IMR-90 (cell line): ENCODE measurements around the gene MTMR3. TPM values are rescaled to one million over a fixed set of nuclear protein-coding genes. Genes with fewer than 3 reads are reported as not detected.

Source experiments
- ATAC-seq: fragments of 200-7000 bp; cut with Tn5 transposase; 2 replicates; pipeline ENCODE4 v1.9.1; 2020; ENCODE audit warnings: low read depth, mild to moderate bottlenecking, moderate library complexity
- BruUV-seq: library from RNA; stranded (reverse); fragments of 400-500 nt; replicated peaks from 2 replicates; lab custom pipeline; 2021; lab: Mats Ljungman, UMichigan
- CTCF ChIA-PET: fragments of 300-600 bp; formaldehyde crosslinking; extraction: SDS; loops from one replicate; lab custom pipeline; 2021; ENCODE audit warnings: antibody characterized with exemption; lab: Yijun Ruan, JAX
- POLR2A ChIA-PET: fragments of 300-600 bp; sonication (Branson Sonifier 250); formaldehyde crosslinking; loops from one replicate; lab custom pipeline; 2022; ENCODE audit warnings: antibody characterized with exemption; ENCODE audit not compliant: unreplicated experiment; lab: Charles Lee
- DNase-seq: peaks from one replicate; pipeline ENCODE4 v3.0.0; 2013
- H2AFZ ChIP-seq: replicated peaks from 2 replicates; pipeline ENCODE3; 2013; ENCODE audit warnings: low read length, mild to moderate bottlenecking; ENCODE audit not compliant: poor library complexity
- H2AK5ac ChIP-seq: 2 replicates; pipeline ENCODE4 v1.6.1; 2013; ENCODE audit warnings: low read depth, low read length, inconsistent platforms
- H2AK9ac ChIP-seq: replicated peaks from 2 replicates; pipeline ENCODE3; 2013; ENCODE audit warnings: mild to moderate bottlenecking, low read depth, low read length, moderate library complexity; ENCODE audit not compliant: poor library complexity
- H2BK120ac ChIP-seq: 2 replicates; pipeline ENCODE4 v1.6.1; 2013; ENCODE audit warnings: low read depth, low read length, inconsistent platforms
- H2BK15ac ChIP-seq: 3 replicates; pipeline ENCODE4 v1.6.1; 2013; ENCODE audit warnings: low read depth, low read length, inconsistent platforms
- H2BK20ac ChIP-seq: 2 replicates; pipeline ENCODE4 v1.6.1; 2013; ENCODE audit warnings: low read depth, mild to moderate bottlenecking, inconsistent platforms, low read length, moderate library complexity
- H2BK5ac ChIP-seq: 2 replicates; pipeline ENCODE4 v1.6.1; 2013; ENCODE audit warnings: mild to moderate bottlenecking, low read depth, low read length, inconsistent platforms; ENCODE audit not compliant: poor library complexity, severe bottlenecking
- H3K14ac ChIP-seq: replicated peaks from 2 replicates; pipeline ENCODE4 v1.6.1; 2013; ENCODE audit warnings: low read depth, low read length, inconsistent platforms
- H3K18ac ChIP-seq: 2 replicates; pipeline ENCODE4 v1.6.1; 2013; ENCODE audit warnings: low read depth, low read length, control low read depth
- H3K23ac ChIP-seq: 2 replicates; pipeline ENCODE4 v1.6.1; 2013; ENCODE audit warnings: low read depth, low read length, inconsistent platforms
- H3K27ac ChIP-seq: 2 replicates; pipeline ENCODE4 v1.5.1; 2013; ENCODE audit warnings: mild to moderate bottlenecking, control low read depth, low read length; ENCODE audit not compliant: insufficient read depth
- H3K27me3 ChIP-seq: 2 replicates; pipeline ENCODE4 v1.6.1; 2013; ENCODE audit warnings: low read length; ENCODE audit not compliant: control insufficient read depth, insufficient read depth
- H3K36me3 ChIP-seq: 2 replicates; pipeline ENCODE4 v1.6.1; 2013; ENCODE audit warnings: low read length, mixed read lengths; ENCODE audit not compliant: control insufficient read depth, insufficient read depth
- H3K4ac ChIP-seq: 2 replicates; pipeline ENCODE4 v1.6.1; 2013; ENCODE audit warnings: low read depth, low read length, inconsistent platforms
- H3K4me1 ChIP-seq: 2 replicates; pipeline ENCODE4 v1.6.1; 2013; ENCODE audit warnings: low read length, mixed read lengths; ENCODE audit not compliant: control insufficient read depth, insufficient read depth
- H3K4me2 ChIP-seq: 2 replicates; pipeline ENCODE4 v1.6.1; 2013; ENCODE audit warnings: low read depth, mild to moderate bottlenecking, control low read depth, low read length, moderate library complexity
- H3K4me3 ChIP-seq: 2 replicates; pipeline ENCODE4 v1.5.1; 2013; ENCODE audit warnings: low read depth, mild to moderate bottlenecking, control low read depth, low read length, moderate library complexity; ENCODE audit not compliant: insufficient read depth
- H3K56ac ChIP-seq: 2 replicates; pipeline ENCODE4 v1.6.1; 2013; ENCODE audit warnings: low read length, inconsistent platforms; ENCODE audit not compliant: insufficient read depth; ENCODE audit errors: extremely low read depth
- H3K79me1 ChIP-seq, 2 experiments: 2 replicates each; pipeline ENCODE4 v1.6.1; 2013; ENCODE audit warnings: low read length in 2 of 2, inconsistent platforms in 1 of 2, low read depth in 1 of 2
- H3K9ac ChIP-seq: 2 replicates; pipeline ENCODE4 v1.6.1; 2013; ENCODE audit warnings: low read depth, low read length, control low read depth
- H3K9me1 ChIP-seq: 2 replicates; pipeline ENCODE4 v1.6.1; 2013; ENCODE audit warnings: low read length, inconsistent platforms; ENCODE audit not compliant: insufficient read depth
- H3K9me3 ChIP-seq: 2 replicates; pipeline ENCODE4 v1.6.1; 2013; ENCODE audit warnings: low read length; ENCODE audit not compliant: control insufficient read depth, insufficient read depth
- H4K20me1 ChIP-seq: 2 replicates; pipeline ENCODE4 v1.6.1; 2013; ENCODE audit warnings: low read length, inconsistent platforms; ENCODE audit not compliant: insufficient read depth
- H4K5ac ChIP-seq: 2 replicates; pipeline ENCODE4 v1.6.1; 2013; ENCODE audit warnings: mild to moderate bottlenecking, low read depth, low read length, control low read depth
- H4K8ac ChIP-seq, 2 experiments: 2 replicates each; pipeline ENCODE4 v1.6.1; 2013; ENCODE audit warnings: low read depth in 2 of 2, low read length in 2 of 2, control low read depth in 1 of 2, inconsistent platforms in 1 of 2
- H4K91ac ChIP-seq: 2 replicates; pipeline ENCODE4 v1.6.1; 2013; ENCODE audit warnings: low read depth, low read length, inconsistent platforms; ENCODE audit not compliant: insufficient read depth
- BHLHE40 ChIP-seq: fragments of 150-350 bp; IDR thresholded peaks from 2 replicates; pipeline ENCODE4 v1.6.1; 2016; ENCODE audit warnings: mild to moderate bottlenecking, low read depth, low read length
- CEBPB ChIP-seq: IDR thresholded peaks from 2 replicates; pipeline ENCODE4 v1.6.1; 2012; ENCODE audit warnings: low read depth, low read length, improper control_type of control experiment
- CHD1 ChIP-seq: IDR thresholded peaks from 2 replicates; pipeline ENCODE4 v1.6.1; 2012; ENCODE audit warnings: low read depth, low read length, improper control_type of control experiment
- ELK1 ChIP-seq: fragments of 150-350 bp; IDR thresholded peaks from 2 replicates; pipeline ENCODE4 v1.6.1; 2016; ENCODE audit warnings: low read depth, mild to moderate bottlenecking, low read length, moderate library complexity, borderline replicate concordance
- FOS ChIP-seq: fragments of 150-350 bp; IDR thresholded peaks from 2 replicates; pipeline ENCODE4 v1.6.1; 2016; ENCODE audit warnings: low read depth, low read length
- MAFK ChIP-seq: IDR thresholded peaks from 2 replicates; pipeline ENCODE4 v1.6.1; 2012; ENCODE audit warnings: low read depth, low read length, improper control_type of control experiment
- MAZ ChIP-seq: IDR thresholded peaks from 2 replicates; pipeline ENCODE4 v1.6.1; 2012; ENCODE audit warnings: low read depth, mild to moderate bottlenecking, low read length, improper control_type of control experiment, moderate library complexity, borderline replicate concordance
- MXI1 ChIP-seq: IDR thresholded peaks from 2 replicates; pipeline ENCODE4 v1.6.1; 2012; ENCODE audit warnings: low read depth, mild to moderate bottlenecking, low read length, moderate library complexity, borderline replicate concordance
- NFE2L2 ChIP-seq: fragments of 150-350 bp; IDR thresholded peaks from 2 replicates; pipeline ENCODE4 v1.6.1; 2016; ENCODE audit warnings: low read depth, mild to moderate bottlenecking, low read length
- POLR2A ChIP-seq: IDR thresholded peaks from 2 replicates; pipeline ENCODE4 v1.6.1; 2012; ENCODE audit warnings: mild to moderate bottlenecking, low read depth, low read length
- RAD21 ChIP-seq: IDR thresholded peaks from 2 replicates; pipeline ENCODE4 v1.6.1; 2012; ENCODE audit warnings: low read length, improper control_type of control experiment
- RCOR1 ChIP-seq: IDR thresholded peaks from 2 replicates; pipeline ENCODE4 v1.6.1; 2012; ENCODE audit warnings: mild to moderate bottlenecking, low read length, improper control_type of control experiment; ENCODE audit not compliant: insufficient replicate concordance
- RFX5 ChIP-seq: IDR thresholded peaks from 2 replicates; pipeline ENCODE4 v1.8.0; 2012; ENCODE audit warnings: low read depth, mild to moderate bottlenecking, low read length, moderate library complexity
- SMC3 ChIP-seq: fragments of 150-350 bp; IDR thresholded peaks from 2 replicates; pipeline ENCODE4 v1.6.1; 2016; ENCODE audit warnings: low read depth, mild to moderate bottlenecking, antibody characterized with exemption, low read length, moderate library complexity
- dilution Hi-C: fragments of 300-500 bp; cut with HindIII; formaldehyde crosslinking; loops from one replicate; pipeline ENCODE4 v1.14.3; 2018; ENCODE audit warnings: low sequenced_read_pairs; ENCODE audit not compliant: unreplicated experiment
- in situ Hi-C: fragments of 300-500 bp; cut with MboI; formaldehyde crosslinking; loops from 3 replicates; pipeline ENCODE4 v1.14.3; 2019; ENCODE audit warnings: low sequenced_read_pairs, inconsistent platforms, mixed read lengths
- intact Hi-C: fragments of 100-400 bp; cut with micrococcal nuclease; formaldehyde crosslinking; loops from 2 replicates; pipeline ENCODE4 v1.10.0; 2022
- polyA plus RNA-seq, 3 experiments: library from polyadenylated mRNA; depleted of rRNA; stranded (reverse); fragments of >200 nt; gene quantifications; 2 replicates each; pipeline ENCODE4 v1.2.3, GENCODE V29; 2012; ENCODE audit warnings: low replicate concordance in 1 of 3
- total RNA-seq: library from RNA; depleted of rRNA; stranded (reverse); fragments of >200 nt; gene quantifications from 2 replicates; pipeline ENCODE4 v1.2.3, GENCODE V29; 2012
- TF ChIP-seq, protein P1 (sequence below): fragments of 150-350 bp; IDR thresholded peaks from 2 replicates; pipeline ENCODE4 v1.6.1; 2017; ENCODE audit warnings: mild to moderate bottlenecking, antibody characterized with exemption, low read length, low read depth
- TF ChIP-seq, protein P2 (sequence below): conservative IDR thresholded peaks from 2 replicates; pipeline ENCODE4 v1.5.1; 2012; ENCODE audit warnings: mild to moderate bottlenecking, low read depth, low read length, improper control_type of control experiment

Gene MTMR3
- total and polyA plus RNA-seq, 2 of the 4 experiments (the other 2 are of a cell fraction), result 21.3 to 29.4 TPM

GRCh38 chr22:29867260-29867659 lies 15.7 kb upstream of the MTMR3 start:
- Histone ChIP-seq H3K4me2 (no peak overlapping the region), H2BK20ac (no peak overlapping the region), H4K8ac (no peak overlapping the region), H2AFZ (no peak overlapping the region), H3K36me3 (no peaks in the 10 kb centered on the region), H3K27me3 (no peaks in the 10 kb centered on the region; the same call in 1 of the 2 replicates), H4K91ac (no peak overlapping the region), H3K79me1 (no peaks in the 10 kb centered on the region), H3K23ac (no peak overlapping the region), H3K56ac (no peak overlapping the region), H3K4me3 (no peak overlapping the region), H3K4me1 (0 out of 2 replicates have a peak, but pooled peaks cover 2% of the 10 kb centered on the region), H3K14ac (no peak overlapping the region), H3K9ac (no peak overlapping the region), H3K27ac (no peak overlapping the region), H3K18ac (no peak overlapping the region), H2BK120ac (no peak overlapping the region), H3K4ac (no peak overlapping the region), H2AK9ac (no peak overlapping the region), H3K9me1 (no peaks in the 10 kb centered on the region), H3K9me3 (no peaks in the 10 kb centered on the region), H2AK5ac (no peak overlapping the region), H2BK15ac (no peak overlapping the region), H4K20me1 (no peaks in the 10 kb centered on the region), H2BK5ac (no peak overlapping the region), H4K5ac (no peak overlapping the region)
- ChIA-PET POLR2A (interaction anchor here (0.7 kb wide), 1 partner anchor 11 kb away, joined by 3 read pairs; no protein-coding TSS in a partner anchor), CTCF (no interaction called here)
- in situ Hi-C loops (no loop called here), intact Hi-C loops (no loop called here), dilution Hi-C loops (no loop called here)
- ATAC-seq, result no peak
- BruUV-seq, result no TSS peak
- TF ChIP-seq RAD21 (no peak), RCOR1 (no peak), FOS (no peak), BHLHE40 (no peak), MXI1 (no peak), RFX5 (no peak), POLR2A (no peak), MAZ (no peak), CEBPB (no peak), NFE2L2 (no peak), CHD1 (no peak), SMC3 (no peak), ELK1 (no peak), MAFK (no peak)
- TF ChIP-seq, protein P1, sequence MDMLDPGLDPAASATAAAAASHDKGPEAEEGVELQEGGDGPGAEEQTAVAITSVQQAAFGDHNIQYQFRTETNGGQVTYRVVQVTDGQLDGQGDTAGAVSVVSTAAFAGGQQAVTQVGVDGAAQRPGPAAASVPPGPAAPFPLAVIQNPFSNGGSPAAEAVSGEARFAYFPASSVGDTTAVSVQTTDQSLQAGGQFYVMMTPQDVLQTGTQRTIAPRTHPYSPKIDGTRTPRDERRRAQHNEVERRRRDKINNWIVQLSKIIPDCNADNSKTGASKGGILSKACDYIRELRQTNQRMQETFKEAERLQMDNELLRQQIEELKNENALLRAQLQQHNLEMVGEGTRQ, result no peak
- TF ChIP-seq, protein P2, sequence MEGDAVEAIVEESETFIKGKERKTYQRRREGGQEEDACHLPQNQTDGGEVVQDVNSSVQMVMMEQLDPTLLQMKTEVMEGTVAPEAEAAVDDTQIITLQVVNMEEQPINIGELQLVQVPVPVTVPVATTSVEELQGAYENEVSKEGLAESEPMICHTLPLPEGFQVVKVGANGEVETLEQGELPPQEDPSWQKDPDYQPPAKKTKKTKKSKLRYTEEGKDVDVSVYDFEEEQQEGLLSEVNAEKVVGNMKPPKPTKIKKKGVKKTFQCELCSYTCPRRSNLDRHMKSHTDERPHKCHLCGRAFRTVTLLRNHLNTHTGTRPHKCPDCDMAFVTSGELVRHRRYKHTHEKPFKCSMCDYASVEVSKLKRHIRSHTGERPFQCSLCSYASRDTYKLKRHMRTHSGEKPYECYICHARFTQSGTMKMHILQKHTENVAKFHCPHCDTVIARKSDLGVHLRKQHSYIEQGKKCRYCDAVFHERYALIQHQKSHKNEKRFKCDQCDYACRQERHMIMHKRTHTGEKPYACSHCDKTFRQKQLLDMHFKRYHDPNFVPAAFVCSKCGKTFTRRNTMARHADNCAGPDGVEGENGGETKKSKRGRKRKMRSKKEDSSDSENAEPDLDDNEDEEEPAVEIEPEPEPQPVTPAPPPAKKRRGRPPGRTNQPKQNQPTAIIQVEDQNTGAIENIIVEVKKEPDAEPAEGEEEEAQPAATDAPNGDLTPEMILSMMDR, result no peak
- DNase-seq, result no peak
